Hepatocyte (in vitro differentiated cells): ENCODE measurements around the gene DSE. TPM values are rescaled to one million over a fixed set of nuclear protein-coding genes. Genes with fewer than 3 reads are reported as not detected.

Experiments
- DNase-seq: peaks from one replicate; pipeline ENCODE4 v3.0.0-alpha.2; 2016; ENCODE audit warnings: low spot score
- H2AFZ ChIP-seq: fragments of 200-600 bp; sonication (generic); 2 replicates; pipeline ENCODE4 v1.6.0; 2016; ENCODE audit warnings: antibody characterized with exemption, mild to moderate bottlenecking
- H3K27ac ChIP-seq: fragments of 200-600 bp; sonication (generic); 2 replicates; pipeline ENCODE4 v1.5.1; 2016; ENCODE audit warnings: mild to moderate bottlenecking
- H3K27me3 ChIP-seq: fragments of 200-600 bp; sonication (generic); 2 replicates; pipeline ENCODE4 v1.6.1; 2016
- H3K36me3 ChIP-seq: fragments of 200-600 bp; sonication (generic); replicated peaks from 2 replicates; pipeline ENCODE4 v1.5.1; 2016; ENCODE audit warnings: low read depth; ENCODE audit not compliant: insufficient read depth
- H3K4me1 ChIP-seq: fragments of 200-600 bp; sonication (generic); 2 replicates; pipeline ENCODE4 v1.5.1; 2016; ENCODE audit warnings: mild to moderate bottlenecking, moderate library complexity; ENCODE audit not compliant: insufficient read depth
- H3K4me2 ChIP-seq: fragments of 200-600 bp; sonication (generic); 2 replicates; pipeline ENCODE4 v1.6.0; 2016
- H3K4me3 ChIP-seq: fragments of 200-600 bp; sonication (generic); 2 replicates; pipeline ENCODE4 v1.5.1; 2016; ENCODE audit warnings: mild to moderate bottlenecking
- H3K79me2 ChIP-seq: fragments of 200-600 bp; sonication (generic); 2 replicates; pipeline ENCODE4 v1.6.0; 2017; ENCODE audit warnings: mild to moderate bottlenecking
- H3K9me2 ChIP-seq: fragments of 200-600 bp; sonication (generic); replicated peaks from 2 replicates; pipeline ENCODE4 v1.6.0; 2017; ENCODE audit warnings: mild to moderate bottlenecking; ENCODE audit not compliant: insufficient read depth
- H3K9me3 ChIP-seq: fragments of 200-600 bp; sonication (generic); 2 replicates; pipeline ENCODE4 v1.5.1; 2016; ENCODE audit warnings: low read depth, mild to moderate bottlenecking
- H4K20me1 ChIP-seq: fragments of 200-600 bp; sonication (generic); 2 replicates; pipeline ENCODE4 v1.6.0; 2016; ENCODE audit warnings: mild to moderate bottlenecking; ENCODE audit not compliant: insufficient read depth, poor library complexity, severe bottlenecking
- EZH2 ChIP-seq: fragments of 200-600 bp; sonication (generic); IDR thresholded peaks from 2 replicates; pipeline ENCODE4 v1.6.1; 2016; ENCODE audit warnings: antibody characterized with exemption, mild to moderate bottlenecking, borderline replicate concordance
- EZH2phosphoT487 ChIP-seq: fragments of 200-600 bp; sonication (generic); IDR thresholded peaks from one replicate; pipeline ENCODE4 v1.6.1; 2018; ENCODE audit warnings: antibody characterized with exemption, mild to moderate bottlenecking, low read depth, moderate library complexity; ENCODE audit not compliant: unreplicated experiment, severe bottlenecking
- WGBS: methylation state at CpG from one replicate; pipeline ENCODE4 v1.1.6; 2016; ENCODE audit warnings: low lambda C conversion rate; ENCODE audit errors: missing lambda C conversion rate; 5-methylcytosine and 5-hydroxymethylcytosine counted together
- polyA plus RNA-seq: library from polyadenylated mRNA; unstranded; fragments of >200 nt; fragmentation: Nextera tagmentation; extraction: Ambion mirVana; gene quantifications from 2 replicates; pipeline ENCODE4 v1.2.1, GENCODE V29; 2016
- total RNA-seq: library from RNA; depleted of rRNA; stranded (reverse); fragments of >200 nt; gene quantifications from 2 replicates; pipeline ENCODE4 v1.2.3, GENCODE V29; 2014
- TF ChIP-seq, protein P1 (sequence below): fragments of 200-600 bp; sonication (generic); IDR thresholded peaks from 2 replicates; pipeline ENCODE4 v1.5.1; 2016; ENCODE audit warnings: antibody characterized with exemption, mild to moderate bottlenecking; ENCODE audit not compliant: poor library complexity

Gene DSE
- total and polyA plus RNA-seq, 2 experiments from 2014 or later = 19.9 to 45.0 TPM

- Histone ChIP-seq H3K36me3 (no peaks in the 10 kb centered on the region), H3K4me1 (peaks cover 26% of the 10 kb centered on the region), H2AFZ (no peak overlapping the region), H4K20me1 (peaks cover 3% of the 10 kb centered on the region), H3K9me3 (no peaks in the 10 kb centered on the region), H3K27me3 (no peaks in the 10 kb centered on the region), H3K27ac (no peak overlapping the region), H3K9me2 (no peaks in the 10 kb centered on the region), H3K4me2 (no peak overlapping the region), H3K79me2 (peaks cover 84% of the 10 kb centered on the region), H3K4me3 (no peak overlapping the region)
- DNase-seq = no peak
- TF ChIP-seq EZH2 (no peak), EZH2phosphoT487 (no peak)
- TF ChIP-seq, protein P1, sequence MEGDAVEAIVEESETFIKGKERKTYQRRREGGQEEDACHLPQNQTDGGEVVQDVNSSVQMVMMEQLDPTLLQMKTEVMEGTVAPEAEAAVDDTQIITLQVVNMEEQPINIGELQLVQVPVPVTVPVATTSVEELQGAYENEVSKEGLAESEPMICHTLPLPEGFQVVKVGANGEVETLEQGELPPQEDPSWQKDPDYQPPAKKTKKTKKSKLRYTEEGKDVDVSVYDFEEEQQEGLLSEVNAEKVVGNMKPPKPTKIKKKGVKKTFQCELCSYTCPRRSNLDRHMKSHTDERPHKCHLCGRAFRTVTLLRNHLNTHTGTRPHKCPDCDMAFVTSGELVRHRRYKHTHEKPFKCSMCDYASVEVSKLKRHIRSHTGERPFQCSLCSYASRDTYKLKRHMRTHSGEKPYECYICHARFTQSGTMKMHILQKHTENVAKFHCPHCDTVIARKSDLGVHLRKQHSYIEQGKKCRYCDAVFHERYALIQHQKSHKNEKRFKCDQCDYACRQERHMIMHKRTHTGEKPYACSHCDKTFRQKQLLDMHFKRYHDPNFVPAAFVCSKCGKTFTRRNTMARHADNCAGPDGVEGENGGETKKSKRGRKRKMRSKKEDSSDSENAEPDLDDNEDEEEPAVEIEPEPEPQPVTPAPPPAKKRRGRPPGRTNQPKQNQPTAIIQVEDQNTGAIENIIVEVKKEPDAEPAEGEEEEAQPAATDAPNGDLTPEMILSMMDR = no peak
- WGBS = 100% methylated on average over 1 of the region's 1 CpG
These were observed 11.8 kb downstream of the DSE start for GRCh38 chr6:116382587-116382986.

DNA sequence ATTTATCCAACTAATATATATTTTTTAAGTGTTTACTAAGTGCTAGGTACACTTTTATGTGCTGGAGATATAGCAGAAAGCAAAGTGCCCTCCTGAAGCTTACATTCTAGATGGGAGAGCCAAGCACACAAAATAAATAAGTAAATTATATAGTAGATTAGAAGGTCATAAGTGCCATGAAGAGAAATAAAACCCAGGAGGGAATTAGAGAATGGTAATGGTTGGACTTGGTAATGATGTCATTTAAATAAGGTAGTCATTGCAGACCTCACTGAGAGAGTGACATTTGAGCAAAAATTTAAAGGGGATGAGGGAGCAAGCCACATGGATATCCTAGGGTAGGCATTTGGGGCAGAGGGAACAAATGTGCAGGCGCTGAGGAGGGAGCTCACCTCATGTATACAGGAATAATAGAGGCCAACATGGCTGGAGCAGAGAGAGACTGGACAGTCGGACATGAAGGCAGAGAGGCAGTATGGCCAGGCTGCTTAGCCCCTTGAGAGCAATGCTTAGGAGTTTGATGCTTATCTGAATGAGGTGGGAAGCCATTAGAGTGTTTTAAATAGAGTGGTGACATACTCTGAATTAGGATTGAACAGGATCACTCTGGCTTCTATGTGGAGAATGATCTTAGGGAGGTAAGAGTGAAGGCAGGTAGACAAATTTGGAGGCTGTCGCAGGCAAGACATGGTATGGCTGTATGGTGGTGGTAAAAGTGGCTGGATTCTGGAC is 14.1 kb downstream of the DSE start:
- Histone ChIP-seq H3K9me2 (no peaks in the 10 kb centered on the region), H3K27me3 (no peaks in the 10 kb centered on the region), H3K4me2 (no peak overlapping the region), H4K20me1 (peaks cover 3% of the 10 kb centered on the region), H3K4me1 (peaks cover 26% of the 10 kb centered on the region), H2AFZ (no peak overlapping the region), H3K4me3 (no peak overlapping the region), H3K9me3 (no peaks in the 10 kb centered on the region), H3K36me3 (no peaks in the 10 kb centered on the region), H3K79me2 (peaks cover 84% of the 10 kb centered on the region), H3K27ac (peak overlapping the region; percentile 23)
- no peak for DNase-seq
- TF ChIP-seq EZH2phosphoT487 = no peak
- TF ChIP-seq, protein P1 = no peak
- no peak for TF ChIP-seq EZH2
- WGBS = 93% methylated on average over 3 of the region's 3 CpGs

- Histone ChIP-seq H3K4me1 (peaks cover 21% of the 10 kb centered on the region), H3K27ac (peak overlapping the region; percentile 23), H3K9me2 (no peaks in the 10 kb centered on the region), H3K79me2 (peaks cover 84% of the 10 kb centered on the region), H3K4me2 (no peak overlapping the region), H3K9me3 (no peaks in the 10 kb centered on the region), H2AFZ (no peak overlapping the region), H3K4me3 (no peak overlapping the region), H3K27me3 (no peaks in the 10 kb centered on the region), H4K20me1 (peaks cover 3% of the 10 kb centered on the region), H3K36me3 (no peaks in the 10 kb centered on the region)
- TF ChIP-seq EZH2 = no peak
- TF ChIP-seq, protein P1 = no peak
- no peak for TF ChIP-seq EZH2phosphoT487
- no peak for DNase-seq
- WGBS = 73% methylated on average over 1 of the region's 1 CpG
These were observed 14.7 kb downstream of the DSE start for GRCh38 chr6:116385459-116385802.
